Heart left ventricle (tissue), 16 donors: ENCODE data around the gene MPP3. TPM values are rescaled to one million over a fixed set of nuclear protein-coding genes. Genes with fewer than 3 reads are reported as not detected.
A peak's percentile ranks its signal among the peaks of the same experiment; 100 is the strongest.

Source experiments
- ATAC-seq, 4 donors: fragments of 200-7000 bp; cut with Tn5 transposase; one replicate each; pipeline ENCODE4 v1.9.1; 2020 to 2022; ENCODE audit warnings: moderate library complexity in 4 of 4, mild to moderate bottlenecking in 3 of 4, moderate number of reproducible peaks in 1 of 4
- DNase-seq, 5 donors: peaks; one replicate each; pipeline ENCODE4 v3.0.0-alpha.2; 2020
- H3K27ac ChIP-seq, 12 donors: fragments of 200-600 bp; sonication (generic) in 4 of 12; one replicate each; pipeline versions ENCODE4 v1.5.0 to v1.8.0; 2016 to 2022; ENCODE audit warnings: mild to moderate bottlenecking in 2 of 12
- H3K27me3 ChIP-seq, 9 donors: fragments of 200-600 bp; sonication (generic) in 2 of 9; one replicate each; pipeline versions ENCODE4 v1.5.1 to v1.8.0; 2016 to 2022; ENCODE audit warnings: mild to moderate bottlenecking in 3 of 9
- H3K36me3 ChIP-seq, 9 donors: fragments of 200-600 bp; sonication (generic) in 2 of 9; one replicate each; pipeline versions ENCODE4 v1.5.0 to v1.8.0; 2018 to 2022; ENCODE audit warnings: mild to moderate bottlenecking in 2 of 9
- H3K4me1 ChIP-seq, 12 donors: fragments of 200-600 bp; sonication (generic) in 4 of 12; one replicate each; pipeline versions ENCODE4 v1.5.0 to v1.8.0; 2016 to 2022; ENCODE audit warnings: mild to moderate bottlenecking in 3 of 12
- H3K4me3 ChIP-seq, 12 donors: fragments of 200-600 bp; sonication (generic) in 4 of 12; one replicate each; pipeline versions ENCODE4 v1.5.0 to v1.8.0; 2017 to 2022; ENCODE audit warnings: mild to moderate bottlenecking in 9 of 12, moderate library complexity in 4 of 12
- H3K9me3 ChIP-seq, 12 donors: fragments of 200-600 bp; sonication (generic) in 4 of 12; one replicate each; pipeline versions ENCODE4 v1.5.0 to v1.8.0; 2016 to 2022; ENCODE audit warnings: mild to moderate bottlenecking in 1 of 12
- CTCF ChIP-seq, 12 donors: fragments of 200-600 bp; sonication (generic) in 4 of 12; IDR thresholded peaks; one replicate each; pipeline versions ENCODE4 v1.5.0 to v1.8.0; 2018 to 2022; ENCODE audit warnings: antibody characterized with exemption in 12 of 12, mild to moderate bottlenecking in 5 of 12
- POLR2A ChIP-seq, 2 donors: fragments of 450-650 bp; IDR thresholded peaks; one replicate each; pipeline ENCODE4 v1.6.1; 2017; ENCODE audit warnings: antibody characterized with exemption in 2 of 2, mild to moderate bottlenecking in 2 of 2, moderate library complexity in 2 of 2
- WGBS, 4 donors: extraction: QIAGEN DNeasy Blood & Tissue Kit in 2 of 4; methylation state at CpG; one replicate each; pipeline versions ENCODE4 v1.1.5 to v1.1.7; 2013 to 2018; 5-methylcytosine and 5-hydroxymethylcytosine counted together
- intact Hi-C, 10 donors: fragments of 100-400 bp; cut with DNase I; formaldehyde crosslinking; loops; one replicate each; pipeline versions ENCODE4 v1.11.1 to v1.14.2; 2022
- polyA plus RNA-seq, 2 donors: library from polyadenylated mRNA; stranded (reverse); fragments of 200-250 nt; gene quantifications; one replicate each; pipeline ENCODE4 v1.2.3, GENCODE V29; 2013
- total RNA-seq, 9 donors: library from RNA; depleted of rRNA in 2 of 9; stranded (reverse); fragments of >200 nt in 2 of 9; fragmentation: NEBNext Ultra II Directional in 3 of 9; extraction: Animal tissue kit (Norgen Biotek cat#: 25700) in 3 of 9; gene quantifications; one replicate each; pipeline versions ENCODE4 v1.1.0 to v1.2.4, GENCODE V29; 2016 to 2023
- donor health status: ischemic (EF 13 %, LVEDD 7.1; RV severe dilation, severe dysfunction).
- donor health status: healthy with polysubstance abuse.
- donor health status: DM: no; HTN: yes; CAD: no.
- donor health status: DM: no; HTN: no; CAD: no.
- donor health status: ischemic (EF 25% LVEDD 6.9; RV normal size, moderate dysfunction).
- donor health status: ischemic (EF 25% LVEDD 5.7; RV mildly dilated, moderate dysfunction).
- donor health status: healthy.
- donor health status: DM: yes; HTN: yes; CAD: no.
- donor health status: ischemic (EF 35%, LVEDD 5.7; RV mildly dilated, moderate dysfunction).
- donor health status: nonischemic (EF 11% LVEDD 7.7; RV severe dilation, severe dysfunction).
- donor health status: DM: yes; HTN: yes; CAD: no.
- donor health status: PGD.
- donor health status: ischemic (EF 29% LVEDD 5.4; RV normal size, mild dysfunction).
- donor health status: nonischemic (EF 23%, LVEDD 6.1; RV moderate dilation, normal function).

MPP3 gene
- total and polyA plus RNA-seq, 11 donors = 13.8 to 70.2 (median 27.5) TPM

- peaks cover 0 to 71% (median 26%) of the 10 kb centered on the region in 12 donors for H3K4me1 ChIP-seq
- peaks cover 0 to 71% (median 59%) of the 10 kb centered on the region in 9 donors for H3K36me3 ChIP-seq
- no peak overlapping the region for H3K4me3 ChIP-seq
- 76 to 89% (median 82%) methylated on average over 6 of the region's 6 CpGs for WGBS, 4 donors
- TF ChIP-seq POLR2A (IDR thresholded peaks at IDR 0.05) (no peak), CTCF (IDR thresholded peaks at IDR 0.05) (no peak)
- no peaks in the 10 kb centered on the region for H3K9me3 ChIP-seq
- ATAC-seq (no peak), DNase-seq (no peak)
- no peaks in the 10 kb centered on the region for H3K27me3 ChIP-seq
- peak overlapping the region in 3 of 12 donors; percentile 39 to 81 (median 66) for H3K27ac ChIP-seq
- intact Hi-C loops = loop anchor here in 2 of 10 donors (10.0 kb wide), 1 partner anchor 192 kb away; no protein-coding TSS in a partner anchor
Observed at GRCh38 chr17:43767053-43767712, 65.8 kb downstream of the MPP3 start.

- H3K9me3 ChIP-seq = no peaks in the 10 kb centered on the region
- H3K27me3 ChIP-seq = no peaks in the 10 kb centered on the region
- intact Hi-C loops = loop anchor here in 2 of 10 donors (10.0 kb wide), 1 partner anchor 192 kb away; no protein-coding TSS in a partner anchor
- peaks cover 0 to 64% (median 52%) of the 10 kb centered on the region in 9 donors for H3K36me3 ChIP-seq
- TF ChIP-seq POLR2A (IDR thresholded peaks at IDR 0.05) (no peak), CTCF (IDR thresholded peaks at IDR 0.05) (peak; percentile 60 to 90 (median 78))
- H3K4me1 ChIP-seq = peaks cover 0 to 65% (median 25%) of the 10 kb centered on the region in 12 donors
- H3K27ac ChIP-seq = peak overlapping the region in 2 of 12 donors; percentile 66 to 81
- H3K4me3 ChIP-seq = no peak overlapping the region
- ATAC-seq = no peak
- peak in 3 of 5 donors; percentile 55 to 66 (median 56) for DNase-seq
- WGBS, 4 donors = 57 to 67% (median 62%) methylated on average over 7 of the region's 7 CpGs
Observed at GRCh38 chr17:43766413-43767052, 66.4 kb downstream of the MPP3 start.

- intact Hi-C loops = loop anchor here in 9 of 10 donors (1.0 to 10.0 kb wide), 4 partner anchors 66 to 186 kb away; no protein-coding TSS in a partner anchor
- WGBS, 4 donors = 2 to 6% (median 5%) methylated on average over 10 of the region's 10 CpGs
- TF ChIP-seq POLR2A (IDR thresholded peaks at IDR 0.05) (no peak), CTCF (IDR thresholded peaks at IDR 0.05) (peak; percentile 94 to 100 (median 99))
- Histone ChIP-seq H3K36me3 (peaks cover 0 to 8% (median 2%) of the 10 kb centered on the region in 9 donors), H3K4me3 (no peak overlapping the region), H3K27ac (no peak overlapping the region), H3K27me3 (peaks cover 0 to 31% (median 10%) of the 10 kb centered on the region in 9 donors), H3K9me3 (no peaks in the 10 kb centered on the region), H3K4me1 (peaks cover 0 to 22% (median 4%) of the 10 kb centered on the region in 12 donors)
- DNase-seq = peak; percentile 91 to 95 (median 92)
- peak; percentile 67 to 92 (median 84) for ATAC-seq
Observed at GRCh38 chr17:43760254-43760852, 72.6 kb downstream of the MPP3 start.
